Stimulated activated naive CD8-positive, alpha-beta T cell treated with anti-CD3 and anti-CD28 coated beads, Interleukin-15, Interleukin-2, amounts not matched to agents 100 ng/mL and 50 ng/mL, for 24 hours (primary cell): ENCODE measurements around the gene VASN.

Source experiments
- H3K27ac Mint-ChIP-seq: one replicate; pipeline ENCODE4 v1.8.0; 2021; ENCODE audit warnings: mild to moderate bottlenecking, mixed read lengths
- H3K27me3 Mint-ChIP-seq: one replicate; pipeline ENCODE4 v1.8.0; 2021; ENCODE audit warnings: mixed read lengths
- H3K36me3 Mint-ChIP-seq: one replicate; pipeline ENCODE4 v1.8.0; 2021; ENCODE audit warnings: low read depth, mixed read lengths
- H3K4me1 Mint-ChIP-seq: one replicate; pipeline ENCODE4 v1.8.0; 2021; ENCODE audit warnings: low read depth, mixed read lengths
- H3K4me3 Mint-ChIP-seq: one replicate; pipeline ENCODE4 v1.8.0; 2021; ENCODE audit warnings: mild to moderate bottlenecking, mixed read lengths
- H3K9me3 Mint-ChIP-seq: one replicate; pipeline ENCODE4 v1.8.0; 2021; ENCODE audit warnings: mixed read lengths

The VASN gene

DNA sequence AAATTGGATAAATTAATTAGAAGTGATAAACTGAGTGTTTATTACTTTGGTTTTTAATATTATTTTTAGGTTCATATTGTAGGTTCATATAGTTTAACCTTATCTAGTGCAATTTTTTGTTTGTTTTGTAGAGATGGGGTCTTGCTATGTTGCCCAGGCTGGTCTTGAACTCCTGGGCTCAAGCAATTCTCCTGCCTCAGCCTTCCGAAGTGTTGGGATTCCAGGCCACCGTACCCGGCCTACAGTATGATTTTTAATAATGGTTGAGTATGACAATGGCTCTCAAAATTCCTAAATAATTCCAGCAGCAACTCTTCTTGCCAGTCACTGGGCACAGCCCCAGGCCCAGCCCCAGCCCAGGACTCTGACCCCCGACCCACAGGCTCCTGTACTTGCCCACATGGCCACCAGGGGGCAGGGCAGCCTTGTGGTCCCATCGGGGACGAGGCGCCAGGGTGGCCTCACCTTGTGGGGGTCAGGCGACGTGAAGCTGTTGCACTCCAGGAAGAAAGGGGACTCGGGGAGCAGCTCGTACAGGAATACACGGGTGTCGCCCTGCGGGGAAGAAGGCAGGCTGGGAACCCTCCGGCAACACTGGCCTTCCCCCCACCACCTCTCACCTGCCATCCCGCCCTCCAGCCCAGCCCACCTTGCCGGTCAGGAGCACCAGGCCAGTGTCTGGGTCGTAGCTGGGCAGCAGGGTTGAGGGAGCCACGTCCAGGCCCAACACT lies 12.7 kb upstream of the VASN start:
- H3K27me3 Mint-ChIP-seq = no peaks in the 10 kb centered on the region
- H3K4me3 Mint-ChIP-seq = no peak overlapping the region
- no peak overlapping the region for H3K27ac Mint-ChIP-seq
- no peaks in the 10 kb centered on the region for H3K4me1 Mint-ChIP-seq
- H3K36me3 Mint-ChIP-seq = peaks cover 8% of the 10 kb centered on the region
- no peaks in the 10 kb centered on the region for H3K9me3 Mint-ChIP-seq

DNA sequence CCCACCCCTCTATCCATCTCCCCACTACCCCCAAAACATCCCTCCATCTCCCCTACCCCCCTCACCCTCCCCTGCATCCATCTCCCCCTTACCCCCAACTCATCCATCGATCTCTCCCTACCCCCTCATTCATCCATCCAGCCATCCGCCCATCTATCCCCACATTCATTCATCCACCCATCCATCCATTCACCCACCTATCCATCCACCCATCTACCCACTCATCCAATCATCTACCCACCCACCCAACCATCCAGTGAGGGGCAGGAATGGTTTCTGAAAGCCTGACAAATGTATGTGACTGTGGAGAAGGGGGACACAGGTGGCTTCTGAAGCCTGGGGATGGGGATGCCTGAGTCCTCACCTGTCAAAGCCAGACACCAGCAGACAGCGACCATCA lies 11.7 kb upstream of the VASN start:
- Mint-ChIP-seq H3K27ac (no peak overlapping the region), H3K4me3 (no peak overlapping the region), H3K27me3 (no peaks in the 10 kb centered on the region), H3K4me1 (no peaks in the 10 kb centered on the region), H3K36me3 (peaks cover 8% of the 10 kb centered on the region), H3K9me3 (no peaks in the 10 kb centered on the region)

DNA sequence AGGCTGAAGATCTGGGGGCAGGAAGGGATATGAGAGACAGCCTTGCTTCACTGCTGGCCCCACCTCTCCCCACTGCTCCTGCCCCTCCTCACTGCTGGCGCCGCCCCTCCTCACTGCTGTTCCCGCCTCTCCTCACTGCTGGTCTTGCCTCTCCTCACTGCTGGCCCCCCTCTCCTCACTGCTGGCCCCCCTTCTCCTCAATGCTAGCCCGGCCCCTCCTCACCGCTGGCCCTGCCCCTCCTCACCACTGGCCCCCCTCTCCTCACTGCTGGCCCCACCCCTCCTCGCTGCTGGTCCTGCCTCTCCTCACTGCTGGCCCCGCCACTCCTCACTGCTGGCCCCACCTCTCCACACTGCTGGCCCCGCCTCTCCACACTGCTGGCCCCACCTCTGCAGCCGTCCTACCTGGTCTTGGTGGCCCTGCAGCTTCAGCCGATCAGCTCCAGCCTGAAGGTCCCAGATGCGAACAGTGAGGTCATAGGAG lies 11.1 kb upstream of the VASN start:
- no peaks in the 10 kb centered on the region for H3K4me1 Mint-ChIP-seq
- H3K27me3 Mint-ChIP-seq = no peaks in the 10 kb centered on the region
- H3K36me3 Mint-ChIP-seq = peaks cover 8% of the 10 kb centered on the region
- no peak overlapping the region for H3K4me3 Mint-ChIP-seq
- no peak overlapping the region for H3K27ac Mint-ChIP-seq
- no peaks in the 10 kb centered on the region for H3K9me3 Mint-ChIP-seq

DNA sequence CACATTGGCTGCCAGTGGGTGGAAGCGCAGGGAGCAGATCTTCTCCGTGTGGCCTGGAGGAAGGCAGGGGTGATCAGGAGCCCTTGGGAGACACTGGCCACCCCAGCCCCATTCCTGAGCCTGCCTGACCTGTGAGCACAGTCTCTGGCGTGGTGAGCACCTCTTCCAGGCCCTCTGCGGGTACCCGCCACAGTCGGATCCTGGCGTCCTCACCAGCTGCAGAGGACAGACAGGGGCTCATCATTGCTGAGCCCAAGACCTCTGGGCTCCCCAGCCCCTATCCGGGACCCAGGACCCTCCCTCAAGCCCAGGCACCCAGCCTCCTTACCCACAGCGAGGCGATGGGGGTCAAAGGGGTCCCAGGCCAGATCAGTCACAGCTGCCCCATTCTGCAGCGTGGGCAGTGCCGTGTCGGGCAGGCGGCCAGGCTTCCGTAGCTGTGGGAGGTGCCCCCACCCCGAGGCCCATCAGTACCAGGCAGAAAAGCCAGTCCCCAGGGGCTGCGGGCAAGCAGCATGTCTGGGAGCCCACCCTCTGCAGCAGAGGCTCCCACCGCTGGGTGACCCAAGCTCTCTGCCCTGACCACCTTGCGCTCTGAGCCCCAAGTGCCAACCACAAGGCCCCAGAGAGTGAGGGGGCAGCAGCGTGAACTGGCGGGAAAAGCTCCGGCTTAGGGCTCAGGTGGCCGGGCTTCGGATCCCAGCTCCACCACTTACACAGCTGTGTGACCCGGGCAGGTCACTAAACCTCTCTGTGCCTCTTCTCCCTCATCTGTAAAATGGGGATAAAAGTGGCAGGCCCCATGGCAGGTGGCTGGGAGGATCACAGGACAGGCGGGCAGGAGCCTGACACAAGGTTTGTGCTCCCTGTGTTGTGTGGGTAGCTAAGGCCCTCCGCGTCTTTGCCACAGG lies 10.4 kb upstream of the VASN start:
- no peaks in the 10 kb centered on the region for H3K27me3 Mint-ChIP-seq
- no peak overlapping the region for H3K27ac Mint-ChIP-seq
- H3K9me3 Mint-ChIP-seq = no peaks in the 10 kb centered on the region
- H3K36me3 Mint-ChIP-seq = peaks cover 8% of the 10 kb centered on the region
- no peaks in the 10 kb centered on the region for H3K4me1 Mint-ChIP-seq
- no peak overlapping the region for H3K4me3 Mint-ChIP-seq

DNA sequence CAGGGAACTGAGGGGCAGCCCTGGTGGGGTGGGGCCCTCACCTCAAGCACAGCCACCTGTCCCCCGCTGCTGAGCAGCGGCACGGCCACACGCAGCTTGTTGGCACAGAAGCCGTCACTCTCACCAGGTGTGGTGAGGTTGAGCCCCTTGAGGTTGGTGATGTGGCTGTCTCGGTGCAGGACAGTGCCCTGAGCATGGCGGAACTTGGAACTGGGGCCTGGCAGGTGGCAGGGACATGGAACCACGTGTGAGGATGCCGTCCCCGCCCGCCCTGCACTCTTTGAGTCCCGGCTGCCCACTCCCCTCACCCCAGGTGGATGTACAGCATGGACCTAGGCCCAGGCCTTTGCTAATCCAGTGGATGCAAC lies 9.7 kb upstream of the VASN start:
- no peaks in the 10 kb centered on the region for H3K27me3 Mint-ChIP-seq
- peaks cover 8% of the 10 kb centered on the region for H3K36me3 Mint-ChIP-seq
- no peak overlapping the region for H3K4me3 Mint-ChIP-seq
- no peaks in the 10 kb centered on the region for H3K9me3 Mint-ChIP-seq
- no peak overlapping the region for H3K27ac Mint-ChIP-seq
- H3K4me1 Mint-ChIP-seq = no peaks in the 10 kb centered on the region

DNA sequence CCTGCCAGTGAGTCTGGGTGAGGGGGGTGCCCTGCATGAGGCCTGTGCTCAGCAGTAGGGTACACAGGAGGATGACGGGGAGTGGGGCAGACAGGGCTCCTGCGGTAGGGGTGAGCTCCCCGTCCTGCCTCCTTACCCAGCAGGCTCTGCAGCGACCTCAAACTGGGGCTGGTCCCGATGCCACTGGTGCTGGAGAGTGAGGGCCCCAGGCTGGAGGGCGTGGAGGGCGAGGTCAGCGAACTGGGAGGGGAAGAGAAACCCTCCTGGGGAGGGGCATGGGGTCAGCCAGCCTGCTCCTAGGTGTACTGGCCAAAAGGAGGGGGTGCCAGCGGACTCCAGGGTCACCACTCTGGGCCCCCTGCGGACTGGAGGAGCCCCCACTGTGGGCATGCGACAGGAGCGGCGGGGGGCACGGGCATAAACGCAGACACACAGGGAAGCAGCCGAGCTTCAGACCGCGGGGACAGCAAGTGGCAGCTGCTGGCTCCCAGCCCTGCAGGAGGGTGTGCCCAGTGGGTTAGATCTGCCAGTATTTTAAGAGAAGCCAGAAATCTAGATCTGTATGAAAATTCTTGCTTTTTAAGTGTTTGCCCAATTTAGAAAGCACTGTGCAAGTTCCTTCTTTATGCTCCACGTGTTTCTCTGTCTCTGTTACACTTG lies 9.0 kb upstream of the VASN start:
- H3K4me1 Mint-ChIP-seq = no peaks in the 10 kb centered on the region
- no peak overlapping the region for H3K27ac Mint-ChIP-seq
- no peak overlapping the region for H3K4me3 Mint-ChIP-seq
- peaks cover 14% of the 10 kb centered on the region for H3K36me3 Mint-ChIP-seq
- no peaks in the 10 kb centered on the region for H3K9me3 Mint-ChIP-seq
- H3K27me3 Mint-ChIP-seq = no peaks in the 10 kb centered on the region

DNA sequence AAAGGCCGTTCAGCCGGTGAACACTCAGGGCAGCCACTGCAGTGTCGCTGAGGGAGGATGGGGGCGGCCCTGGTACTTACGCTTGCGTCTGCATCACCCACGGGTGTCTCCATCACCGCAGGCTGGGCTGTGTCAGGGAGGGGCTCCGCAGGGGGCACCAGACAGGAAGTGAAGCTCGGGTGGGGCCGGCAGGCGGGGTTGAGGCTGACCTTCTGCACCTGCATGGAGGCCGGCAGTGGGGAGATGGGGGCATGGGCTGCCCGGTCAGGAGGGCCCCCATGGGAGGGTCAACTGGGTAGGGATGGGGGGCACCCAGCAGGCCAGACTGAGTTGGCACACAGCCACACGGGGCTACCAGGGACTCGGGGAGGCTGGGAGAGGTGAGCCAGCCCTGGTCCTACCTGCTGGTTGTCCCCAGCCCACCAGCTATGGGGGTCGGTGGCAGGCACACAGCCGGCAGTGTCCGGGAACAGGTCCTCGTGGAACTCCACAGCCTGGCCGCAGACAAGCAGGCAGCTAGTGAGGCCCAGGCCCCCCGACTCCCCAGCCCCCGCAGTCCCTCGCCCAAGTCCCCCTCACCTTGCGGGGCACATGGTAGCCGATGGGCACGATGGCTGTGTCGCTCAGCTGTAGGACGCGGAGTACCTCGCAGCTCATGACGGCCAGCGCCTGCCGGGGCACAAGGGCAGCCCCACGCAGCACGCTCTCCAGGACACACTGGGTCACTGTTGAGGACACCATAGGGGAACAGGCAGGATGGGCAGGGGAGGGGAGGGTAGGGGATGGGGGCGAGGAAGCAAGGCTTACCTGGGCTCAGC lies 7.2 kb upstream of the VASN start:
- H3K4me1 Mint-ChIP-seq = no peaks in the 10 kb centered on the region
- no peak overlapping the region for H3K4me3 Mint-ChIP-seq
- H3K27ac Mint-ChIP-seq = no peak overlapping the region
- H3K9me3 Mint-ChIP-seq = no peaks in the 10 kb centered on the region
- no peaks in the 10 kb centered on the region for H3K27me3 Mint-ChIP-seq
- peaks cover 12% of the 10 kb centered on the region for H3K36me3 Mint-ChIP-seq

DNA sequence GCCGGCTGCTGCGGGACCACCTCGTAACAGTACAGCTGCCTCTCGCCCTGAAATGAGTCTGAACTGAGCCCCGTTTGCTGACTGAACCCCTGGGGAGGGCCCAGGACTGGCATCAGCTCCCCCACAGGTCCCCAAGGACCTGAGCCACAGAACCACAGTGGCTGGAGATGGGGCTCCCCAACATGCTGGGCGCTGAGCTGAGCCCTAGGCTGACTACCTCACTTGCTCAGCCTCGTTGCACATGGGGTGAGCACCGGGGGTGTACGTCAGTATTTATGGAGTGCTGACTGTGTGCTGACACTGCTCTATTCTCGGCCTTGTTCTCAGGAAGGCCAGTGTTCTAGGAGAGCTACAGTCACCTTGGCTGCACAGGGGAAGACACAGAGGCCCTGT lies 6.6 kb upstream of the VASN start:
- Mint-ChIP-seq H3K27ac (no peak overlapping the region), H3K27me3 (no peaks in the 10 kb centered on the region), H3K9me3 (no peaks in the 10 kb centered on the region), H3K36me3 (peaks cover 12% of the 10 kb centered on the region), H3K4me1 (no peaks in the 10 kb centered on the region), H3K4me3 (no peak overlapping the region)

DNA sequence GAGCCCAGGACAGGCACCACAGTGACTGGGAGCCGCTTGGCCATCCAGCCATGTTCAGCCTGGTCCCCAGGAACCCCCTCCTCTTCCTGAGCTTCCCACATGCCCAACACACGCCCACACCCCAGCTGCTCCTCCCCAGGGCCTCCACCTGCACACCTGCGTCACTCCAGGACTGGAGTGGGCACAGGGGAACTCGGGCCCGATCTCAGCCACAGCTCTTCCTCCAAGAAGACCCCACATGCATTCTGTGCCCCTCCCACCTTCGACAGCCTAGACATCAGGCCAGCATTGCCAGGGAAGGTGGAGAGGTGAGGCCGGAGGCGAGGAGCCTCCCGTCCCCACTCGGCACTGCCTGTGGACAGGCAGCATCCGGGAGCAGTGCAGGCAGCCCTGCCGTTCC lies 6.0 kb upstream of the VASN start:
- Mint-ChIP-seq H3K4me1 (no peaks in the 10 kb centered on the region), H3K27me3 (no peaks in the 10 kb centered on the region), H3K9me3 (no peaks in the 10 kb centered on the region), H3K27ac (no peak overlapping the region), H3K36me3 (peaks cover 12% of the 10 kb centered on the region), H3K4me3 (no peak overlapping the region)

DNA sequence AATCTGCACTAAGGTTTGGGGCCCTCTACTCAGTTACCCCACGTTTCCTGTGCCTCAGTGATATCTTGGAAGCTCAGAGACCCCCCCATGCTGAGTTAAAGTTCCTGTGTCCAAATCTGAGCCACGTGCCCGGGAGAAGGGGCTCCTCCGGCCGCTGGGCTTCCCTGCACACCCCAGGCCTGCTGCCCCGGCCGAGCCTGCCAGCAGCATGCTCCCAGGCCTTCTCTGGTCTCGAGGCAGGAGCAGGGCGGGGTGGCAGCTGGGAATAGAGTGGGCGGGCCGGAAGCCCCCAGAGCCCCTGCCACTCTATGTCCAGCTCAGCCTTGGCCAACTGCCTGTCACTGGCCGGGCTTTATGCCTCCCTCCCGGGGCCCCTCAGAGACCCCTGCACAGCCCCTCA lies 5.6 kb upstream of the VASN start:
- Mint-ChIP-seq H3K27me3 (no peaks in the 10 kb centered on the region), H3K4me1 (no peaks in the 10 kb centered on the region), H3K4me3 (no peak overlapping the region), H3K27ac (no peak overlapping the region), H3K36me3 (peaks cover 12% of the 10 kb centered on the region), H3K9me3 (no peaks in the 10 kb centered on the region)

DNA sequence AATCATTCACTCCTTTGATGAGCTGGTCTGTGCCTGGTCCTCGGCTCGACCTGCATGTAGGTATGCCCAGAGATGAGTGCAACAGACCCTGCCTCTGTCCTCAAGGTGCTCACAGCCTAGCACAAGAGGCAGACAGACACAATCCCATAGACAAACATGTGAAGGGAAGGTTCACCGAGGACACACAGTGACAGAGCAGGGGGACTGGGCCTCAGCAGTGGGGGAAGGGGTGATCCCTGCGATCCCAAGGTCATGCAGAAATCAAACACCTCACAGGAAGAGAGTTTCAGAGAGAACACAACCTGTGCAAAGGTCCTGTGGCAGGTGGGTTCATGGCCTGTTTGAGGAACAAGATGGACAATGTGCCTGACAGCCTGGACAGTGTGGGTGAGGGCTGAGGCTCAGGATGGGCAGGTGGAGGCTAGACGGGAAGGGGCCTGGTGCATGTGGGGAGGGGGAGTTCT lies 4.2 kb upstream of the VASN start:
- Mint-ChIP-seq H3K4me1 (no peaks in the 10 kb centered on the region), H3K27me3 (no peaks in the 10 kb centered on the region), H3K9me3 (no peaks in the 10 kb centered on the region), H3K36me3 (peaks cover 12% of the 10 kb centered on the region), H3K4me3 (no peak overlapping the region), H3K27ac (peak overlapping the region; percentile 75)

DNA sequence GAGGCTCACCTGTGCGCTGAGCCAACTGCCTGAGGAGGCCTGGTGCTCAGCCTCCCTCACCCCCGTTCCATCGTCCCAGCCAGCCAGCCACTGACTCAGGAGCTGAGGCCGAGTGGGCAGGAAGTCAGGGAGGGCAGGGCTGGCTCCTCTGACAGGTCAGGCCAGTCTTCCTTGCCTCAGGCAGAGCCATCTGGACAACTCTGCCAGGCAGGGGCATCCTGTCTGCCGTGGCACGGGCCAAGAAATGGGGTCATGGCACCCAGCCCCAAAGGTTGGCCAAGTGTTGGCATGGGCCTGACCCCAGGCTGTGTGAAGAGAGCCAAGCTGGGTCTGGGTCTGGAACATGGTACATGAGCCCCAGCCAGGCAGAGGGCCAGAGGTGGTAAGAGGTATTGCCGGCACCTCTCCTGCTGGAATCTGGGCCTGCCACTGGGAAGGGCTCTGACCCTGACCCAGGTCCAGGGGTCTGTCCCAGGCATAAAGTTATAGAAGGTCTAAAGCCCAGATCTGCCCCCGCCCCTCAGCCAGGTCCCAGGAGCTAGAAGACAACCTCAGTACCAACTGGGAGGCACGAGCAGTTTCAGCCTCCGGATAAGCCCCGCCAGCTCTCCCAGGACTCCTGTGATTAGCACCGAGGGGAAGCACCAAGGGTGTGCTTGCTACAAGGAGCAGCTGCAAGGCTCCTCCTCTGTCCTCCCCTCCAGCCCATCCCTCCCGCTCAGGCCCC lies 2.5 kb upstream of the VASN start:
- H3K9me3 Mint-ChIP-seq = no peaks in the 10 kb centered on the region
- H3K4me1 Mint-ChIP-seq = no peaks in the 10 kb centered on the region
- H3K27me3 Mint-ChIP-seq = no peaks in the 10 kb centered on the region
- peaks cover 7% of the 10 kb centered on the region for H3K36me3 Mint-ChIP-seq
- no peak overlapping the region for H3K27ac Mint-ChIP-seq
- no peak overlapping the region for H3K4me3 Mint-ChIP-seq

DNA sequence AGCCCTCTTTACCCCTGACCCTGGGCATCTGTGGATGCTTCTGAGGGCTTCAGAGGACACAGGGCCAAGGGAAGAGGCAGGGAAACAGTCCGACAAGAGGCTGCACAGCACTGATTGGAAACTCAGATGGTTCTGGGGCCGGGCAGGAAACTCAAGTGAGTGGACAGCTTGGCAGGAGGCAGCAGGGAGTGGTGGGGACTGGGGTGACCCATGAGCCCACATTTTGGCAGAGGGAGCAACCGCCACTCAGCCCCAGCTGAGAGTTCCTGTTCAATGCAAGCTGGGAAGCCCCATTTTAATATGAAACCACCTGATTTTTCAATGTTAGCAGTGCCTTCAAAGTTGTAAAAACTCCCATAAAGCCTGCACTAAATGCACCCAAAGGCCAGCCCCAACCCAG lies 1.5 kb upstream of the VASN start:
- no peak overlapping the region for H3K4me3 Mint-ChIP-seq
- no peak overlapping the region for H3K27ac Mint-ChIP-seq
- no peaks in the 10 kb centered on the region for H3K27me3 Mint-ChIP-seq
- H3K4me1 Mint-ChIP-seq = no peaks in the 10 kb centered on the region
- H3K36me3 Mint-ChIP-seq = peaks cover 7% of the 10 kb centered on the region
- no peaks in the 10 kb centered on the region for H3K9me3 Mint-ChIP-seq
